HG02759 (cell line): ENCODE results near the gene GDI2.

Experiments
- ATAC-seq: cut with Tn5 transposase; IDR thresholded peaks from one replicate; pipeline ENCODE4 v1.9.1; 2021; ENCODE audit warnings: mild to moderate bottlenecking, moderate library complexity; ENCODE audit not compliant: unreplicated experiment

The GDI2 gene

GRCh38 chr10:5744849-5745248, 68.4 kb downstream of the GDI2 start:
- ATAC-seq, result no peak

DNA sequence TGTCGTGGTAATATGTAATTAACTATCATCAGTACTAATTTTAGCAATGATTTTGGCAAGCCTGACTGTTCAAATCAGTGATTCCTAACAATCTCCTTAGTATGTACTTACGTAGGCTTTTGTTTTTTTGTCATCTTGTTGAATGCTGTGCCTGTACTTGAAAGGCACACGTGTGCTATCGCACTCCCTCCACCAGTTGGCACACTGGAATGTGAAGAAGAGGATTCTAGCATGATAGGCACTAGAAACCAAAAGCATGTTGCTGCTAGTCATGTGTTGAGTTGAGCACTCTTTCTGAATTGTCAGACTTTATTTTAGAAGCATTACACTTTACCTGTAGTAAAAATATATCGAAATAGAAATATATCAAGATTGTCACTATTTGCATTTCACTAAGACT, 69.5 kb downstream of the GDI2 start:
- no peak for ATAC-seq

DNA sequence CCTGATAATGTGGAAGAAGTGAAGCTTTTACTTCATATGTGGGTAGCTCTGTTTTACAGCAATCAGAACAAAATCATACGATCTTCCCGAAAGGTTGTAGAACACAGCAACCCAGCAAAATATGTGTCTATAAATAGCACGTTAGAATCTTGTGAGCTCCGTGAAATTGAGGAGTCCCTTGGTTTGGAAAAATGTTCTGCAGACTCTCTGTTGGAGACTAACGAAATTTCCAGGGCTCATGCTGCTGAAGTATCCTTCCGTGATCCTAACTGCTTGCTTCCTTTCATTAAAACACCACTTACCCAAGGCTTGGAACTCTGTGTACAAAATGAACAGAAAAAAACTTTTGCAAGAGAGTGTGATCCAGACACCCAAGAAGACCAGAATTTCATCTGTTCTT, 71.1 kb downstream of the GDI2 start:
- ATAC-seq, result no peak

- no peak for ATAC-seq
Measured at GRCh38 chr10:5741276-5741675, 72.0 kb downstream of the GDI2 start.

- ATAC-seq, result no peak
Measured at GRCh38 chr10:5738427-5738826, 74.8 kb downstream of the GDI2 start.

- ATAC-seq, result no peak
Measured at GRCh38 chr10:5737352-5737751, 75.9 kb downstream of the GDI2 start.

- ATAC-seq, result no peak
Measured at GRCh38 chr10:5736591-5736990, 76.6 kb downstream of the GDI2 start.

DNA sequence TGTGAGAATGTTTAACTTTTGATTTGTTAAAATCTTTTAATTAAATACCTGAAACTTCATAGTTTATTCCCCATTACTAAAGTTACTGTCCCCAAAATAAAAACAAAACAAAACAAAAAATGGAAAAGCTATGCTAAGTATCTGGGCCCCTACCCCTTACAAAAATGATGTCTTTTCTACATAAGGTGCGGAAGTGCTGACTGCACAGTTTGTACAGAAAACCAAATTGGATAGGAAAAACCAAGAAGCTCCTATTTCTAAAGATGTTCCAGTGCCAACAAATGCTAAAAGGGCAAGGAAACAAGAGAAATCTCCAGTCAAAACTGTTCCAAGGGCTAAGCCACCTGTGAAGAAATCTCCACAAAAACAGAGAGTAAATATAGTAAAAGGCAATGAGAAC, 78.1 kb downstream of the GDI2 start:
- ATAC-seq, result no peak

DNA sequence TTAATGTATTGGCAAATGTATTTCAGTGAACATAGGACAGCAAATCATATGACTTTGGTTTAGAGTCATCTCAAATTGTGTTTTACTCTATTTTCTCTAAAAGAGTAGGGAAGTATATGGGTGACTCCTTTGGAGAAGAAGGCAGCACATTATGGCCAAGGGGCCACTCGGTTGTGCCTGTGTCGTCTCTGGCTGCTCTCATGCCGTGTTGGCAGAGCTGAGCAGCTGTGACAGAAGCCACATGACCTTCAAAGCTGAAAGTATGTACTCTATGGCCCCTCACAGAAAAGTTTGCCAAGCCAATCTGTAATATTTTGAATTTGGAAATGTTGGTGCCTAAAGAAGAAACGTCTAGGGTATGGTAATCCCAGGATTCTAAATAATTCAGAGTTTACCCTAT, 81.1 kb downstream of the GDI2 start:
- ATAC-seq, result no peak

GRCh38 chr10:5731559-5731958, 81.7 kb downstream of the GDI2 start:
- ATAC-seq, result no peak

- ATAC-seq, result no peak
Measured at GRCh38 chr10:5730766-5731165, 82.5 kb downstream of the GDI2 start.

GRCh38 chr10:5723692-5724091, 89.5 kb downstream of the GDI2 start:
- ATAC-seq, result no peak

DNA sequence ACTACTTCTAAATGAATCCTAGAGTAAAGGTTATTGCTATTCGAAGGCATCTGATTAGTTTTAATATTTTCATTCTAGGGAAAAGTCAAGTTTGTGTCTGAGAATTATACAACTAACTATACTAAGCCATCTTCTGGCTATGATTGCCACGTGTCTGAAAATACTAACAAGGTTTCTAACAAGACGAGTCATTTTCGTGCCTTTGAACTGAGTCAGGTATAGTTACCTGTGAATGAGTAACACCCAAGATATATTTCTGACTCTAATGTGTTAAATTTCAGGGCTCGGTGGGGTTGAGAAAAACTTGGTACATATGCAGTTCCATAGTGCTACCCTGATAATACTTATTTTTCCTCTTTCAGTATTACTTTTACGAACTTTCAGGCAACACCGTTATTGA, 93.1 kb downstream of the GDI2 start:
- ATAC-seq, result no peak

DNA sequence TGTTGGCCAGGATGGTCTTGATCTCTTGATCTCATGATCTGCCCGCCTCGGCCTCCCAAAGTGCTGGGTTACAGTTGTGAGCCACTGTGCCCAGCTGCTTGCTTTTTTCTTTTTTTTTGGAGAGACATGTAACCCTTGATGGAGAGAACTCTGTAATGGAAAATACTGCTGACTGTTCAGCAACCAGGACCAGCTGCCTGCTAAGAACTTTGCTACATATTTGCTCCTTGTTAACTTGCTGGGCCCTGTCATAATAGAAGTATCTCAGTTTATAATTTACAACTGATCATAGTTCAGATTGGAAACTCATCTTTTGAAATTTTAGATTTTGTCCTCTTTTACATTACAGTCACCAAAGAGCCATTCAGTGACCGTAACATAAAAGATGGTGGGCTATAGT, 93.7 kb downstream of the GDI2 start:
- no peak for ATAC-seq
